IMR-90 (cell line): ENCODE results near the gene KLHL14.

Source experiments
- CEBPB ChIP-seq: IDR thresholded peaks from 2 replicates; pipeline ENCODE4 v1.6.1; 2012; ENCODE audit warnings: low read depth, low read length, improper control_type of control experiment
- CTCF ChIP-seq: conservative IDR thresholded peaks from 2 replicates; pipeline ENCODE4 v1.5.1; 2012; ENCODE audit warnings: mild to moderate bottlenecking, low read depth, low read length, improper control_type of control experiment
- ELK1 ChIP-seq: fragments of 150-350 bp; IDR thresholded peaks from 2 replicates; pipeline ENCODE4 v1.6.1; 2016; ENCODE audit warnings: low read depth, mild to moderate bottlenecking, low read length, moderate library complexity, borderline replicate concordance
- FOS ChIP-seq: fragments of 150-350 bp; IDR thresholded peaks from 2 replicates; pipeline ENCODE4 v1.6.1; 2016; ENCODE audit warnings: low read depth, low read length
- MAZ ChIP-seq: IDR thresholded peaks from 2 replicates; pipeline ENCODE4 v1.6.1; 2012; ENCODE audit warnings: low read depth, mild to moderate bottlenecking, low read length, improper control_type of control experiment, moderate library complexity, borderline replicate concordance
- MXI1 ChIP-seq: IDR thresholded peaks from 2 replicates; pipeline ENCODE4 v1.6.1; 2012; ENCODE audit warnings: low read depth, mild to moderate bottlenecking, low read length, moderate library complexity, borderline replicate concordance
- POLR2A ChIP-seq: IDR thresholded peaks from 2 replicates; pipeline ENCODE4 v1.6.1; 2012; ENCODE audit warnings: mild to moderate bottlenecking, low read depth, low read length
- RAD21 ChIP-seq: IDR thresholded peaks from 2 replicates; pipeline ENCODE4 v1.6.1; 2012; ENCODE audit warnings: low read length, improper control_type of control experiment
- RFX5 ChIP-seq: IDR thresholded peaks from 2 replicates; pipeline ENCODE4 v1.8.0; 2012; ENCODE audit warnings: low read depth, mild to moderate bottlenecking, low read length, moderate library complexity
- USF2 ChIP-seq: fragments of 150-350 bp; IDR thresholded peaks from 2 replicates; pipeline ENCODE4 v1.6.1; 2017; ENCODE audit warnings: mild to moderate bottlenecking, antibody characterized with exemption, low read length, low read depth

GRCh38 chr18:32661486-32662299 lies 111.1 kb downstream of the KLHL14 start:
- TF ChIP-seq CTCF (no peak), MXI1 (no peak), POLR2A (no peak), CEBPB (no peak), ELK1 (no peak), USF2 (no peak), RAD21 (no peak), FOS (no peak), RFX5 (no peak), MAZ (no peak)
